Vagina (tissue), 2 donors: ENCODE data around the gene FAM200A. TPM values are rescaled to one million over a fixed set of nuclear protein-coding genes. Genes with fewer than 3 reads are reported as not detected.
"Not testable (repeated sequence)": the region's sequence is repeated elsewhere in the genome, so short reads cannot be mapped to it uniquely, and the experiment has no call there.

Experiments
- DNase-seq, 2 donors: peaks; one replicate each; pipeline ENCODE4 v3.0.0-alpha.2; 2017; ENCODE audit errors: extremely low spot score in 2 of 2
- H3K27ac ChIP-seq: fragments of 200-600 bp; sonication (generic); one replicate; pipeline ENCODE4 v1.5.1; 2019
- H3K27me3 ChIP-seq: fragments of 200-600 bp; sonication (generic); one replicate; pipeline ENCODE4 v1.5.1; 2019
- H3K36me3 ChIP-seq, 2 donors: fragments of 200-600 bp; sonication (generic); one replicate each; pipeline ENCODE4 v1.5.1; 2017 to 2019
- H3K4me1 ChIP-seq: fragments of 200-600 bp; sonication (generic); one replicate; pipeline ENCODE4 v1.5.1; 2019
- H3K4me3 ChIP-seq, 2 donors: fragments of 200-600 bp; sonication (generic); 1 replicate in 1 of 2; 2 replicates in 1 of 2; pipeline ENCODE4 v1.5.1; 2016 to 2019
- H3K9me3 ChIP-seq: fragments of 200-600 bp; sonication (generic); one replicate; pipeline ENCODE4 v1.5.1; 2019
- CTCF ChIP-seq, 3 experiments: fragments of 450-650 bp in 2 of 3; fragments of 200-600 bp in 1 of 3; sonication (generic) in 1 of 3; IDR thresholded peaks; one replicate each; pipeline ENCODE4 v1.5.1; 2017 to 2019; ENCODE audit warnings: antibody characterized with exemption in 3 of 3, mild to moderate bottlenecking in 2 of 3, moderate library complexity in 2 of 3
- POLR2A ChIP-seq, 2 donors: fragments of 450-650 bp; IDR thresholded peaks; one replicate each; pipeline ENCODE4 v1.6.1; 2017; ENCODE audit warnings: antibody characterized with exemption in 2 of 2, mild to moderate bottlenecking in 2 of 2, moderate library complexity in 2 of 2
- POLR2AphosphoS5 ChIP-seq, 2 donors: sonication (generic); formaldehyde crosslinking; IDR thresholded peaks; one replicate each; pipeline ENCODE4 v1.9.0; 2017; ENCODE audit warnings: antibody characterized with exemption in 2 of 2, mild to moderate bottlenecking in 2 of 2, low read depth in 1 of 2; ENCODE audit not compliant: insufficient read depth in 1 of 2
- intact Hi-C: fragments of 100-400 bp; cut with DNase I; formaldehyde crosslinking; loops from one replicate; pipeline ENCODE4 v1.15.1; 2023
- total RNA-seq: library from RNA; depleted of rRNA; stranded (reverse); fragments of >200 nt; gene quantifications from one replicate; pipeline ENCODE4 v1.2.3, GENCODE V29; 2016

Gene FAM200A
- total RNA-seq, 1 donor from 2014 or later = 3.4 TPM

GRCh38 chr7:99576251-99576650, 24.3 kb upstream of the FAM200A start:
- Histone ChIP-seq H3K4me1 (peaks cover 19% of the 10 kb centered on the region), H3K4me3 (no peak overlapping the region), H3K27me3 (no peaks in the 10 kb centered on the region), H3K27ac (no peak overlapping the region), H3K9me3 (no peaks in the 10 kb centered on the region), H3K36me3 (peaks cover 0 to 14% of the 10 kb centered on the region in 2 donors)
- DNase-seq = no peak
- intact Hi-C loops = no loop called here
- TF ChIP-seq CTCF (IDR thresholded peaks at IDR 0.05) (no peak), POLR2AphosphoS5 (IDR thresholded peaks at IDR 0.05; ENCODE audit: insufficient read depth in 1 of 2, low read depth in 1 of 2) (no peak), POLR2A (IDR thresholded peaks at IDR 0.05) (no peak)

GRCh38 chr7:99573257-99573656, 21.3 kb upstream of the FAM200A start:
- Histone ChIP-seq H3K4me1 (no peaks in the 10 kb centered on the region), H3K27ac (no peak overlapping the region), H3K9me3 (no peaks in the 10 kb centered on the region), H3K4me3 (no peak overlapping the region), H3K36me3 (peaks cover 0 to 24% of the 10 kb centered on the region in 2 donors), H3K27me3 (no peaks in the 10 kb centered on the region)
- intact Hi-C loops = no loop called here
- no peak for DNase-seq
- TF ChIP-seq CTCF (IDR thresholded peaks at IDR 0.05) (no peak), POLR2A (IDR thresholded peaks at IDR 0.05) (no peak), POLR2AphosphoS5 (IDR thresholded peaks at IDR 0.05; ENCODE audit: insufficient read depth in 1 of 2, low read depth in 1 of 2) (no peak)

GRCh38 chr7:99571768-99572167, 19.9 kb upstream of the FAM200A start:
- H3K27me3 ChIP-seq = no peaks in the 10 kb centered on the region
- H3K4me3 ChIP-seq = no peak overlapping the region
- DNase-seq = no peak
- H3K9me3 ChIP-seq = no peaks in the 10 kb centered on the region
- no peak overlapping the region for H3K27ac ChIP-seq
- TF ChIP-seq POLR2A (IDR thresholded peaks at IDR 0.05) (no peak), POLR2AphosphoS5 (IDR thresholded peaks at IDR 0.05; ENCODE audit: insufficient read depth in 1 of 2, low read depth in 1 of 2) (no peak), CTCF (IDR thresholded peaks at IDR 0.05) (no peak)
- peaks cover 0 to 26% of the 10 kb centered on the region in 2 donors for H3K36me3 ChIP-seq
- intact Hi-C loops = no loop called here
- H3K4me1 ChIP-seq = no peaks in the 10 kb centered on the region

DNA sequence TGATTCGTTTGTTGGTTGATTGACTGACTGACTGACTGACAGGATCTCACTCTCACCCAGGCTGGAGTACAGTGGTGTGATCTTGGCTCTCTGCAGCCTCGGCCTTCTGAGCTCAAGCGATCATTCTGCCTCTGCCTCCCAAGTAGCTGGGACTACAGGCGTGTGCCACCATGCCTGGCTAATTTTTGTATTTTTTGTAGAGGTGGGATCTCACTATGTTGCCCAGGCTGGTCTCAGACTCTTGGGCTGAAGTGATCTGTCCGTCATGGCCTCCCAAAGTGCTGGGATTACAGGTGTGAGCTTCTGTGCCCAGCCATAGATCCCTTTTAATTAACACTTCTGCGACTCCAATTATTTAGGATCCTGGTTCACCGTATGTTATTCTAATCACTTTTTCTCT, 16.9 kb upstream of the FAM200A start:
- H3K27me3 ChIP-seq, H3K9me3 ChIP-seq, H3K4me1 ChIP-seq, intact Hi-C loops, H3K4me3 ChIP-seq, DNase-seq, H3K27ac ChIP-seq: not testable (repeated sequence)
- H3K36me3 ChIP-seq = peaks cover 0 to 41% of the 10 kb centered on the region in 2 donors

DNA sequence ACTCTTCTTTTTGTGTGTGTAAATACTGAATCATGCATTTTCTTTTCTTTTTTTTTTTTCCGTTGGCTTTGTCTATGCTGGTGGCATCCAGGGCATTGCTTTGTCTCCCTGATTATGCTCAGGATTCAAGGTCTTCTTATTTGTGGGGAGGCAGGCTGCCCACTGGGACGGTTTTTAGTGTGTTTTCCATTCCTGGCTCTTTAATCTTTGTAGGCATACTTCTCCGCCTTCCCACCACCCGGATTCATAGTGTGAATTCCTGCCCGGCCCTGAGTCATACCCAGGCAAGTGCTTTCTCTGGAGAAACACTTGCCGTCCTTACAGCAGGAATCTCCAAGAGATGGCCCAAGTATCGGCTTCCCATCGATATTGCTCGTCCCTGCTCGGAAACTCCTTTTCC, 11.7 kb upstream of the FAM200A start:
- Histone ChIP-seq H3K36me3 (peaks cover 4 to 54% of the 10 kb centered on the region in 2 donors), H3K27ac (peak overlapping the region; percentile 31), H3K9me3 (no peaks in the 10 kb centered on the region), H3K4me1 (peaks cover 53% of the 10 kb centered on the region), H3K4me3 (no peak overlapping the region), H3K27me3 (no peaks in the 10 kb centered on the region)
- DNase-seq = no peak
- TF ChIP-seq POLR2AphosphoS5 (IDR thresholded peaks at IDR 0.05; ENCODE audit: insufficient read depth in 1 of 2, low read depth in 1 of 2) (no peak), CTCF (IDR thresholded peaks at IDR 0.05) (no peak), POLR2A (IDR thresholded peaks at IDR 0.05) (no peak)
- intact Hi-C loops = no loop called here

DNA sequence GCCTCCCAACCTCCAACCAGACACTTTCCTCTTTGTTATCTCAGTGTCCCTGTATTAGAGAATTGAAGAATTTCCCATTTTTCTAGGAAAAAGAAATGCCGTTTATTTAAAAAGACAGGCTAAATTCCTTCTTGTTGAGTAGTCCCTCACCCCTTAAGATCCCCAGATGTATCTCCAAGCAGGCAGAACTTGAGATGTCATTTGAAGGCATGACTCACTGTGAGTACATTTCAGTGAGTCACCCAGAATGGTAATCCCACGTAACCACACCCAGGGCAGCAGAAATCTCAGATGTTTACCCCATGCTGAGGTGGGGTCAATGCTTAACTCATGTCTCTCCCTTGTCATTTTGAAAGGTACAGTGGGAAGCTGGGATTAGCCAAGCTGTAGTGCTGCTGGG, 10.9 kb upstream of the FAM200A start:
- intact Hi-C loops = no loop called here
- TF ChIP-seq POLR2A (IDR thresholded peaks at IDR 0.05) = no peak
- peak in 1 of 2 donors; percentile 75 for TF ChIP-seq POLR2AphosphoS5 (IDR thresholded peaks at IDR 0.05; ENCODE audit: insufficient read depth in 1 of 2, low read depth in 1 of 2)
- peaks cover 4 to 48% of the 10 kb centered on the region in 2 donors for H3K36me3 ChIP-seq
- no peak for DNase-seq
- H3K9me3 ChIP-seq = no peaks in the 10 kb centered on the region
- H3K4me3 ChIP-seq = no peak overlapping the region
- no peaks in the 10 kb centered on the region for H3K27me3 ChIP-seq
- peak overlapping the region; percentile 85 for H3K27ac ChIP-seq
- H3K4me1 ChIP-seq = peaks cover 53% of the 10 kb centered on the region
